Tibial artery (tissue), 4 donors: ENCODE measurements around the gene TP53RK.

Experiments used
- DNase-seq, 2 donors: peaks; one replicate each; pipeline ENCODE4 v3.0.0-alpha.2; 2019
- H3K27ac ChIP-seq, 2 donors: fragments of 200-600 bp; sonication (generic) in 1 of 2; 1 replicate in 1 of 2; 2 replicates in 1 of 2; pipeline ENCODE4 v1.5.1; 2018 to 2019; ENCODE audit warnings: mild to moderate bottlenecking in 1 of 2
- H3K27me3 ChIP-seq, 2 donors: fragments of 200-600 bp; sonication (generic) in 1 of 2; one replicate each; pipeline versions ENCODE4 v1.5.1 to v1.6.0; 2016 to 2019
- H3K36me3 ChIP-seq, 3 donors: fragments of 200-600 bp; sonication (generic) in 2 of 3; one replicate each; pipeline ENCODE4 v1.5.1; 2016 to 2019; ENCODE audit warnings: mild to moderate bottlenecking in 2 of 3
- H3K4me1 ChIP-seq, 4 donors: fragments of 200-600 bp; sonication (generic) in 2 of 4; 1 replicate in 3 of 4; 2 replicates in 1 of 4; pipeline ENCODE4 v1.5.1; 2016 to 2019
- H3K4me3 ChIP-seq, 2 donors: fragments of 200-600 bp; sonication (generic) in 1 of 2; 1 replicate in 1 of 2; 2 replicates in 1 of 2; pipeline ENCODE4 v1.5.1; 2018 to 2019; ENCODE audit warnings: mild to moderate bottlenecking in 2 of 2
- H3K9me3 ChIP-seq, 3 donors: fragments of 200-600 bp; sonication (generic) in 1 of 3; one replicate each; pipeline ENCODE4 v1.5.1; 2016 to 2019
- intact Hi-C: fragments of 100-400 bp; cut with DNase I; formaldehyde crosslinking; loops from one replicate; pipeline ENCODE4 v1.15.0; 2023; ENCODE audit warnings: low total_unique reads
- TF ChIP-seq, protein P1 (sequence below), 2 experiments: fragments of 200-600 bp in 1 of 2; fragments of 450-650 bp in 1 of 2; IDR thresholded peaks; one replicate each; pipeline ENCODE4 v1.5.1; 2017 to 2019; ENCODE audit warnings: antibody characterized with exemption in 2 of 2, mild to moderate bottlenecking in 1 of 2, moderate library complexity in 1 of 2

The TP53RK gene

DNA sequence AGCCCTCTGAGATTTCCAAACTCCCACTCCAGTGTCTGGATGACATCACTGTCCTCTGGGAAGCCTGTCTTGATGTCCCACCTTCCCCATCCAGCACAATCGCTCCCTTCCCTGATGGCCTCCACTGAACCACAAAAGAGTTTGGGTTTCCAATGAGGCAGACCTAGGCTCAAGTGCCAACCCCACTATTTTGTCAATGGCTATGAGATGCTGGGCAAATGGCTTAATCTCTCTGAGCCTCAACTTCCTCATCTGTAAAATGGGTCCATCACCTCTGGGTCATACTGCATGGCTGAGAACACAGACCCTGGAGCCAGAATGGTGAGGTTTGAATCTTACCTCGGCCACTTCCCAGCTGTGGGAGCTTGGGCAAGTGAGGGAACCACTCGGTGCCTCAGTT, 49.7 kb downstream of the TP53RK start:
- DNase-seq, result no peak
- Histone ChIP-seq H3K36me3 (no peaks in the 10 kb centered on the region), H3K27me3 (no peaks in the 10 kb centered on the region), H3K4me3 (no peak overlapping the region), H3K9me3 (no peaks in the 10 kb centered on the region), H3K4me1 (no peaks in the 10 kb centered on the region), H3K27ac (no peak overlapping the region)
- intact Hi-C loops, result no loop called here
- TF ChIP-seq, protein P1, sequence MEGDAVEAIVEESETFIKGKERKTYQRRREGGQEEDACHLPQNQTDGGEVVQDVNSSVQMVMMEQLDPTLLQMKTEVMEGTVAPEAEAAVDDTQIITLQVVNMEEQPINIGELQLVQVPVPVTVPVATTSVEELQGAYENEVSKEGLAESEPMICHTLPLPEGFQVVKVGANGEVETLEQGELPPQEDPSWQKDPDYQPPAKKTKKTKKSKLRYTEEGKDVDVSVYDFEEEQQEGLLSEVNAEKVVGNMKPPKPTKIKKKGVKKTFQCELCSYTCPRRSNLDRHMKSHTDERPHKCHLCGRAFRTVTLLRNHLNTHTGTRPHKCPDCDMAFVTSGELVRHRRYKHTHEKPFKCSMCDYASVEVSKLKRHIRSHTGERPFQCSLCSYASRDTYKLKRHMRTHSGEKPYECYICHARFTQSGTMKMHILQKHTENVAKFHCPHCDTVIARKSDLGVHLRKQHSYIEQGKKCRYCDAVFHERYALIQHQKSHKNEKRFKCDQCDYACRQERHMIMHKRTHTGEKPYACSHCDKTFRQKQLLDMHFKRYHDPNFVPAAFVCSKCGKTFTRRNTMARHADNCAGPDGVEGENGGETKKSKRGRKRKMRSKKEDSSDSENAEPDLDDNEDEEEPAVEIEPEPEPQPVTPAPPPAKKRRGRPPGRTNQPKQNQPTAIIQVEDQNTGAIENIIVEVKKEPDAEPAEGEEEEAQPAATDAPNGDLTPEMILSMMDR (IDR thresholded peaks at IDR 0.05), result no peak

- Histone ChIP-seq H3K4me1 (no peaks in the 10 kb centered on the region), H3K27ac (no peak overlapping the region), H3K27me3 (no peaks in the 10 kb centered on the region), H3K9me3 (no peaks in the 10 kb centered on the region), H3K36me3 (no peaks in the 10 kb centered on the region), H3K4me3 (no peak overlapping the region)
- TF ChIP-seq, protein P1 (IDR thresholded peaks at IDR 0.05), result no peak
- no peak for DNase-seq
- intact Hi-C loops, result no loop called here
Measured at GRCh38 chr20:46638898-46639274, 50.4 kb downstream of the TP53RK start.

- intact Hi-C loops, result no loop called here
- DNase-seq, result no peak
Measured at GRCh38 chr20:46638134-46638897, 50.9 kb downstream of the TP53RK start.

GRCh38 chr20:46637427-46638133, 51.7 kb downstream of the TP53RK start:
- H3K27me3 ChIP-seq, result no peaks in the 10 kb centered on the region
- intact Hi-C loops, result no loop called here
- no peaks in the 10 kb centered on the region for H3K9me3 ChIP-seq
- H3K27ac ChIP-seq, result no peak overlapping the region
- H3K4me1 ChIP-seq, result no peaks in the 10 kb centered on the region
- no peaks in the 10 kb centered on the region for H3K36me3 ChIP-seq
- H3K4me3 ChIP-seq, result no peak overlapping the region
- TF ChIP-seq, protein P1 (IDR thresholded peaks at IDR 0.05), result no peak
- no peak for DNase-seq

More at GRCh38 chr20:46638134-46638897, 50.9 kb downstream of the TP53RK start:
- Histone ChIP-seq H3K4me3 (no peak overlapping the region), H3K9me3 (no peaks in the 10 kb centered on the region), H3K27ac (no peak overlapping the region), H3K27me3 (no peaks in the 10 kb centered on the region), H3K4me1 (no peaks in the 10 kb centered on the region), H3K36me3 (no peaks in the 10 kb centered on the region)
- TF ChIP-seq, protein P1 (IDR thresholded peaks at IDR 0.05), result no peak

- no peak overlapping the region for H3K4me3 ChIP-seq
- DNase-seq, result no peak
- H3K27me3 ChIP-seq, result no peaks in the 10 kb centered on the region
- H3K27ac ChIP-seq, result no peak overlapping the region
- H3K36me3 ChIP-seq, result no peaks in the 10 kb centered on the region
- H3K9me3 ChIP-seq, result no peaks in the 10 kb centered on the region
- H3K4me1 ChIP-seq, result no peaks in the 10 kb centered on the region
- intact Hi-C loops, result no loop called here
- TF ChIP-seq, protein P1 (IDR thresholded peaks at IDR 0.05), result no peak
Measured at GRCh38 chr20:46637020-46637419, 52.2 kb downstream of the TP53RK start.
